GM12892 (cell line): ENCODE data around the gene CPNE4.

ENCODE experiments used
- POLR2A ChIP-seq: IDR thresholded peaks from 2 replicates; pipeline ENCODE4 v1.6.1; 2011; ENCODE audit warnings: low read depth, low read length, control low read depth
- POLR2AphosphoS5 ChIP-seq: IDR thresholded peaks from 2 replicates; pipeline ENCODE4 v1.6.1; 2011; ENCODE audit warnings: low read depth, low read length, control low read depth
- TAF1 ChIP-seq: IDR thresholded peaks from 2 replicates; pipeline ENCODE4 v1.6.1; 2011; ENCODE audit warnings: low read depth, mild to moderate bottlenecking, control low read depth, low read length, borderline replicate concordance

- TF ChIP-seq POLR2A = no peak
- no peak for TF ChIP-seq TAF1
- TF ChIP-seq POLR2AphosphoS5 = no peak
These were observed 48.3 kb upstream of the CPNE4 start for GRCh38 chr3:132083159-132083558.
